Sigmoid colon (tissue), 4 donors: Measurements from ENCODE around the gene TRAIP.

Experiments used
- EP300 ChIP-seq, 4 donors: sonication (generic); formaldehyde crosslinking; IDR thresholded peaks; one replicate each; pipeline ENCODE4 v1.6.1; 2017; ENCODE audit warnings: antibody characterized with exemption in 4 of 4
- POLR2A ChIP-seq, 2 donors: fragments of 450-650 bp; IDR thresholded peaks; one replicate each; pipeline ENCODE4 v1.6.1; 2016; ENCODE audit warnings: antibody characterized with exemption in 2 of 2, mild to moderate bottlenecking in 2 of 2, moderate library complexity in 2 of 2
- TF ChIP-seq, protein P1 (sequence below), 4 experiments: fragments of 450-650 bp in 3 of 4; fragments of 200-600 bp in 1 of 4; IDR thresholded peaks; one replicate each; pipeline ENCODE4 v1.5.1; 2016 to 2019; ENCODE audit warnings: antibody characterized with exemption in 4 of 4, mild to moderate bottlenecking in 3 of 4, moderate library complexity in 2 of 4

- TF ChIP-seq, protein P1, sequence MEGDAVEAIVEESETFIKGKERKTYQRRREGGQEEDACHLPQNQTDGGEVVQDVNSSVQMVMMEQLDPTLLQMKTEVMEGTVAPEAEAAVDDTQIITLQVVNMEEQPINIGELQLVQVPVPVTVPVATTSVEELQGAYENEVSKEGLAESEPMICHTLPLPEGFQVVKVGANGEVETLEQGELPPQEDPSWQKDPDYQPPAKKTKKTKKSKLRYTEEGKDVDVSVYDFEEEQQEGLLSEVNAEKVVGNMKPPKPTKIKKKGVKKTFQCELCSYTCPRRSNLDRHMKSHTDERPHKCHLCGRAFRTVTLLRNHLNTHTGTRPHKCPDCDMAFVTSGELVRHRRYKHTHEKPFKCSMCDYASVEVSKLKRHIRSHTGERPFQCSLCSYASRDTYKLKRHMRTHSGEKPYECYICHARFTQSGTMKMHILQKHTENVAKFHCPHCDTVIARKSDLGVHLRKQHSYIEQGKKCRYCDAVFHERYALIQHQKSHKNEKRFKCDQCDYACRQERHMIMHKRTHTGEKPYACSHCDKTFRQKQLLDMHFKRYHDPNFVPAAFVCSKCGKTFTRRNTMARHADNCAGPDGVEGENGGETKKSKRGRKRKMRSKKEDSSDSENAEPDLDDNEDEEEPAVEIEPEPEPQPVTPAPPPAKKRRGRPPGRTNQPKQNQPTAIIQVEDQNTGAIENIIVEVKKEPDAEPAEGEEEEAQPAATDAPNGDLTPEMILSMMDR (IDR thresholded peaks at IDR 0.05), result peak in 3 of 4 experiments; percentile 87 to 91 (median 88)
- no peak for TF ChIP-seq POLR2A (IDR thresholded peaks at IDR 0.05)
- TF ChIP-seq EP300 (IDR thresholded peaks at IDR 0.05), result no peak
Measured at GRCh38 chr3:49802719-49803464, 53.5 kb downstream of the TRAIP start, which contains the start of gene INKA1.
